NOMO-1 treated with DMSO at 0.1 percent for 48 hours (cell line): ENCODE results near the gene TWIST2.

Experiments used
- DNase-seq: peaks from one replicate; lab custom pipeline; 2025; ENCODE audit not compliant: unreplicated experiment; lab: John Stamatoyannopoulos, UW

TWIST2 gene

GRCh38 chr2:238835726-238836301 is 12.1 kb upstream of the TWIST2 start:
- no peak for DNase-seq

- DNase-seq = no peak
Measured at GRCh38 chr2:238838786-238839327, 9.0 kb upstream of the TWIST2 start.

- DNase-seq = no peak
Measured at GRCh38 chr2:238839428-238839827, 8.5 kb upstream of the TWIST2 start.

- DNase-seq = no peak
Measured at GRCh38 chr2:238841542-238842164, 6.2 kb upstream of the TWIST2 start.

- no peak for DNase-seq
Measured at GRCh38 chr2:238843476-238843875, 4.4 kb upstream of the TWIST2 start.

GRCh38 chr2:238845583-238846377 is 2.1 kb upstream of the TWIST2 start:
- no peak for DNase-seq

- DNase-seq = no peak
Measured at GRCh38 chr2:238846378-238846627, 1.6 kb upstream of the TWIST2 start.

GRCh38 chr2:238846628-238847418 is 1.1 kb upstream of the TWIST2 start:
- no peak for DNase-seq

GRCh38 chr2:238847419-238847801 is 475 bp upstream of the TWIST2 start:
- no peak for DNase-seq

- DNase-seq = no peak
Measured at GRCh38 chr2:238848691-238848975, 748 bp downstream of the TWIST2 start.

- DNase-seq = no peak
Measured at GRCh38 chr2:238848976-238849853, 1.3 kb downstream of the TWIST2 start.

- DNase-seq = no peak
Measured at GRCh38 chr2:238850091-238850490, 2.2 kb downstream of the TWIST2 start.

- DNase-seq = no peak
Measured at GRCh38 chr2:238851026-238851425, 3.1 kb downstream of the TWIST2 start.

- no peak for DNase-seq
Measured at GRCh38 chr2:238851761-238852160, 3.9 kb downstream of the TWIST2 start.

- DNase-seq = no peak
Measured at GRCh38 chr2:238852206-238852869, 4.5 kb downstream of the TWIST2 start.

- no peak for DNase-seq
Measured at GRCh38 chr2:238853218-238853617, 5.3 kb downstream of the TWIST2 start.

- DNase-seq = no peak
Measured at GRCh38 chr2:238853721-238854120, 5.8 kb downstream of the TWIST2 start.

- DNase-seq = no peak
Measured at GRCh38 chr2:238854246-238854645, 6.4 kb downstream of the TWIST2 start.

- no peak for DNase-seq
Measured at GRCh38 chr2:238854699-238855229, 6.9 kb downstream of the TWIST2 start.

- DNase-seq = no peak
Measured at GRCh38 chr2:238855299-238855698, 7.4 kb downstream of the TWIST2 start.
